Sigmoid colon (tissue), 7 donors: ENCODE results near the gene TRAT1. TPM values are rescaled to one million over a fixed set of nuclear protein-coding genes. Genes with fewer than 3 reads are reported as not detected.

Source experiments
- DNase-seq: peaks from one replicate; pipeline ENCODE4 v3.0.0-alpha.2; 2019
- H3K27ac ChIP-seq, 4 donors: fragments of 200-600 bp; sonication (generic); one replicate each; pipeline ENCODE4 v1.5.1; 2016 to 2019; ENCODE audit warnings: mild to moderate bottlenecking in 1 of 4
- H3K27me3 ChIP-seq, 3 donors: fragments of 200-600 bp; sonication (generic); one replicate each; pipeline ENCODE4 v1.5.1; 2019; ENCODE audit warnings: mild to moderate bottlenecking in 1 of 3
- H3K36me3 ChIP-seq, 4 donors: fragments of 200-600 bp; sonication (generic); one replicate each; pipeline ENCODE4 v1.5.1; 2016 to 2019
- H3K4me1 ChIP-seq, 4 donors: fragments of 200-600 bp; sonication (generic); one replicate each; pipeline ENCODE4 v1.5.1; 2017 to 2019
- H3K4me3 ChIP-seq, 4 donors: fragments of 200-600 bp; sonication (generic); one replicate each; pipeline ENCODE4 v1.5.1; 2017 to 2019; ENCODE audit warnings: mild to moderate bottlenecking in 2 of 4, moderate library complexity in 1 of 4
- H3K9me3 ChIP-seq, 4 donors: fragments of 200-600 bp in 3 of 4; sonication (generic) in 3 of 4; one replicate each; pipeline versions ENCODE4 v1.5.1 to v1.6.1; 2013 to 2019
- EP300 ChIP-seq, 4 donors: sonication (generic); formaldehyde crosslinking; IDR thresholded peaks; one replicate each; pipeline ENCODE4 v1.6.1; 2017; ENCODE audit warnings: antibody characterized with exemption in 4 of 4
- POLR2A ChIP-seq, 2 donors: fragments of 450-650 bp; IDR thresholded peaks; one replicate each; pipeline ENCODE4 v1.6.1; 2016; ENCODE audit warnings: antibody characterized with exemption in 2 of 2, mild to moderate bottlenecking in 2 of 2, moderate library complexity in 2 of 2
- POLR2AphosphoS5 ChIP-seq, 4 donors: sonication (generic); formaldehyde crosslinking; IDR thresholded peaks; one replicate each; pipeline ENCODE4 v1.6.1; 2017; ENCODE audit warnings: antibody characterized with exemption in 4 of 4
- WGBS, 2 donors: extraction: QIAGEN DNeasy Blood & Tissue Kit; methylation state at CpG; one replicate each; pipeline ENCODE4 v1.1.7; 2013; 5-methylcytosine and 5-hydroxymethylcytosine counted together
- intact Hi-C: fragments of 100-400 bp; cut with DNase I; formaldehyde crosslinking; loops from one replicate; pipeline ENCODE4 v1.15.1; 2023
- polyA plus RNA-seq, 3 donors: library from polyadenylated mRNA; stranded (reverse); fragments of 200-250 nt; gene quantifications; one replicate each; pipeline ENCODE4 v1.2.3, GENCODE V29; 2013
- total RNA-seq, 4 donors: library from RNA; depleted of rRNA; stranded (reverse); fragments of >200 nt; gene quantifications; one replicate each; pipeline ENCODE4 v1.1.0, GENCODE V29; 2016
- TF ChIP-seq, protein P1 (sequence below), 4 experiments: fragments of 450-650 bp in 3 of 4; fragments of 200-600 bp in 1 of 4; IDR thresholded peaks; one replicate each; pipeline ENCODE4 v1.5.1; 2016 to 2019; ENCODE audit warnings: antibody characterized with exemption in 4 of 4, mild to moderate bottlenecking in 3 of 4, moderate library complexity in 2 of 4
- donor health status: healthy with polysubstance abuse.
- donor health status: Bipolar disorder and iron deficiency.
- donor health status: healthy.

TRAT1 gene
- total and polyA plus RNA-seq, 7 donors: 0.27 to 4.4 (median 0.33) TPM; not detected in 4

DNA sequence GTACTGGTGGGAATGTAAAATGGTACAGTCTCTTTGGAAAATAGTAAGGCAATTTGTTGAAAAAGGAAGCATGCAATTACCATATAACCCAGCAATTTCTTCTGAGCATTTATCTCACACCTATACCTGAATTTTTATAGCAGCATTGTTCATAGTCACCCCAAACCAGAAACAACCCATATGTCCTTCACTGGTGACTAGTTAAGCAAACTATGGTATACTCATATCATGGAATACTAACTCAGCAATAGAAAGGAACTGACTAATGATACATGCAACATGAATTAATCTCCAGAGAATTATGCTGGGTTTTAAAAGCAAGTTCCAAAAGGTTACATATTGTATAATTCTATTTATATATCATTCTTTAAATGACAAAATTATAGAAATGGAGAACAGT, 60.2 kb downstream of the TRAT1 start:
- H3K36me3 ChIP-seq: no peaks in the 10 kb centered on the region
- no peaks in the 10 kb centered on the region for H3K4me1 ChIP-seq
- TF ChIP-seq POLR2A (IDR thresholded peaks at IDR 0.05) (no peak), EP300 (IDR thresholded peaks at IDR 0.05) (no peak), POLR2AphosphoS5 (IDR thresholded peaks at IDR 0.05) (no peak)
- TF ChIP-seq, protein P1, sequence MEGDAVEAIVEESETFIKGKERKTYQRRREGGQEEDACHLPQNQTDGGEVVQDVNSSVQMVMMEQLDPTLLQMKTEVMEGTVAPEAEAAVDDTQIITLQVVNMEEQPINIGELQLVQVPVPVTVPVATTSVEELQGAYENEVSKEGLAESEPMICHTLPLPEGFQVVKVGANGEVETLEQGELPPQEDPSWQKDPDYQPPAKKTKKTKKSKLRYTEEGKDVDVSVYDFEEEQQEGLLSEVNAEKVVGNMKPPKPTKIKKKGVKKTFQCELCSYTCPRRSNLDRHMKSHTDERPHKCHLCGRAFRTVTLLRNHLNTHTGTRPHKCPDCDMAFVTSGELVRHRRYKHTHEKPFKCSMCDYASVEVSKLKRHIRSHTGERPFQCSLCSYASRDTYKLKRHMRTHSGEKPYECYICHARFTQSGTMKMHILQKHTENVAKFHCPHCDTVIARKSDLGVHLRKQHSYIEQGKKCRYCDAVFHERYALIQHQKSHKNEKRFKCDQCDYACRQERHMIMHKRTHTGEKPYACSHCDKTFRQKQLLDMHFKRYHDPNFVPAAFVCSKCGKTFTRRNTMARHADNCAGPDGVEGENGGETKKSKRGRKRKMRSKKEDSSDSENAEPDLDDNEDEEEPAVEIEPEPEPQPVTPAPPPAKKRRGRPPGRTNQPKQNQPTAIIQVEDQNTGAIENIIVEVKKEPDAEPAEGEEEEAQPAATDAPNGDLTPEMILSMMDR (IDR thresholded peaks at IDR 0.05): no peak
- intact Hi-C loops: no loop called here
- no peaks in the 10 kb centered on the region for H3K27me3 ChIP-seq
- DNase-seq: no peak
- H3K4me3 ChIP-seq: no peak overlapping the region
- no peaks in the 10 kb centered on the region for H3K9me3 ChIP-seq
- H3K27ac ChIP-seq: no peak overlapping the region

DNA sequence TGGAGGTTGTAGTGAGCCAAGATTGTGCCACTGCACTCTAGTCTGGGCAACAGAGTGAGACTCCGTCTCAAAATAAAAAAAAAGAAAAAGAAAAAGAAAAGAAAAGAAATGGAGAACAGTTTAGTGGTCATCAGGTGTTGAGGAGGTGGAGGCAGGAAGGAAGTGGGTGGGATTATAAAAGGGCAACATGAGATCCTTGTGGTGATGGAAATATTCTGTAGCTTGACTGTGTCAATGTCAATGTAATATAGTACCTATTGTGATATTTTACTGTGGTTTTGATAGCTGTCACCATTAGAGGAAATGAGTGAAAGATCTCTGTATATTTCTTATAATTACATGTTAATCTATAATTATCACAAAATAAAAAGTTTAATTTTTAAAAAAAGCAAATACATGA, 60.8 kb downstream of the TRAT1 start:
- no peak overlapping the region for H3K27ac ChIP-seq
- intact Hi-C loops: no loop called here
- no peaks in the 10 kb centered on the region for H3K4me1 ChIP-seq
- DNase-seq: no peak
- no peaks in the 10 kb centered on the region for H3K27me3 ChIP-seq
- TF ChIP-seq POLR2AphosphoS5 (IDR thresholded peaks at IDR 0.05) (no peak), EP300 (IDR thresholded peaks at IDR 0.05) (no peak)
- TF ChIP-seq, protein P1 (IDR thresholded peaks at IDR 0.05): no peak
- no peak overlapping the region for H3K4me3 ChIP-seq
- no peaks in the 10 kb centered on the region for H3K9me3 ChIP-seq
- 52 to 85% methylated on average over 1 of the region's 1 CpG for WGBS, 2 donors
- H3K36me3 ChIP-seq: no peaks in the 10 kb centered on the region

DNA sequence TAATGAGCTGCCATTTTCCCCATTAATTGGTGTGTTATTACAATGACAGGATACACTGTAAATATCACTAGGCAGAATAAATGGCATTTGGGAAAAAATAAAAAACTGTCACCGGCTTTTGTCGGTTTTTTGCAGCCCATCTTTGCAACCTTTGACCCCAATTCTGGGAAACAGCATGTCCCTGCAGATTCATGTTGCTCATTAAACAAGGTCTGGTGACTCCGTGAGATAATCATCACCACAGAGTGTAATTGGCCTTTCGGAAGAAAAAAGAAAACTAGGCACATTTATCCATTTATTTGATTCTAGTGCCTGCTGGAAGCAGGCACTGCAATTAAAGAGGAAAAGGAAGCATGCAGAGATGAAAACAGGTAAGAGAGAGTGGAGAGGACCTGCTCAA, 64.5 kb downstream of the TRAT1 start:
- Histone ChIP-seq H3K4me3 (no peak overlapping the region), H3K4me1 (no peaks in the 10 kb centered on the region), H3K27me3 (no peaks in the 10 kb centered on the region), H3K9me3 (no peaks in the 10 kb centered on the region), H3K36me3 (no peaks in the 10 kb centered on the region), H3K27ac (no peak overlapping the region)
- intact Hi-C loops: no loop called here
- no peak for TF ChIP-seq POLR2AphosphoS5 (IDR thresholded peaks at IDR 0.05)
- TF ChIP-seq, protein P1 (IDR thresholded peaks at IDR 0.05): no peak
- no peak for TF ChIP-seq EP300 (IDR thresholded peaks at IDR 0.05)
- TF ChIP-seq POLR2A (IDR thresholded peaks at IDR 0.05): no peak
- DNase-seq: no peak
- WGBS, 2 donors: 25 to 66% methylated on average over 4 of the region's 4 CpGs

DNA sequence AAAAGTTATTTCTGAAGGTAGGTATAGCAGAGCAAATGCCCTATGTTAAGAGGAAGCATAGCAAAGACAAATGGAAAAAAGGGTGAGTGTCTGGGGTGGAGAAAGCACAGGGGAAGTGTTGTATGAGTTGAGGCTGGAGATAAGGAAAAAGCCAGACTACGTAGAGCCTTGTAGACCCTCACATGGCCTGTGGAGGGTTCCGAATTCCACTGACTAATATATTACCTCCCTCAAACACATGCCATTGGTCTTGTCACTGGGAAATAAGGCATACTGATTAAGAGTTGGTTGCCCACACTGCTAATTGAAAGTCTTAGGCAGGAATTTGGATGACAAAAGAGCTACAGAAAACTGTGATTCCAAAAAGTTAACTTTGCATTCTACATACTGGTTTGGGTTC, 65.2 kb downstream of the TRAT1 start:
- H3K27ac ChIP-seq: no peak overlapping the region
- no peaks in the 10 kb centered on the region for H3K9me3 ChIP-seq
- DNase-seq: no peak
- WGBS, 2 donors: 83 to 90% methylated on average over 2 of the region's 2 CpGs
- H3K36me3 ChIP-seq: no peaks in the 10 kb centered on the region
- H3K4me1 ChIP-seq: no peaks in the 10 kb centered on the region
- H3K27me3 ChIP-seq: no peaks in the 10 kb centered on the region
- intact Hi-C loops: no loop called here
- TF ChIP-seq EP300 (IDR thresholded peaks at IDR 0.05) (no peak), POLR2AphosphoS5 (IDR thresholded peaks at IDR 0.05) (no peak), POLR2A (IDR thresholded peaks at IDR 0.05) (no peak)
- TF ChIP-seq, protein P1 (IDR thresholded peaks at IDR 0.05): no peak
- H3K4me3 ChIP-seq: no peak overlapping the region

DNA sequence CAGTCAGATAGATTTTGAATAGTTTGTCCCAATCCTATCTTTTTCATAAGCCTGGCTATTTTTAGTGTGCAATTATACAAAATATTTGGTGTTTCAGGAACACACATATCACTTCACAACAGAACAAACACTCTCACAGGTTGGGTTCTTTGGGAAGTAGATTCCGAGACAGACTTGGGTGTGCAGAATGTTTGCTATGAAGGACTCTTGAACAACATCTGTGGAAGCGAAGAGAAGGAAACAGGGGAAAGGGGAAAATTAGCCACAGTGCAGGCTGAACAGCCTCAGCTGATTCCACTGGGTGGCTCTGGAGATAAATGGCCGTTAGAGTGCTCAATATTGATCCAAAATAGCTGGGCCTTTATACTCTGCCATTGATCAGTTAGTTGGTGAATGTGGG, 69.2 kb downstream of the TRAT1 start:
- intact Hi-C loops: no loop called here
- 84 to 85% methylated on average over 3 of the region's 3 CpGs for WGBS, 2 donors

More for the DNA sequence above, 69.2 kb downstream of the TRAT1 start:
- TF ChIP-seq POLR2A (IDR thresholded peaks at IDR 0.05) (no peak), EP300 (IDR thresholded peaks at IDR 0.05) (no peak), POLR2AphosphoS5 (IDR thresholded peaks at IDR 0.05) (no peak)
- TF ChIP-seq, protein P1 (IDR thresholded peaks at IDR 0.05): no peak
- Histone ChIP-seq H3K4me1 (no peaks in the 10 kb centered on the region), H3K4me3 (no peak overlapping the region), H3K9me3 (no peaks in the 10 kb centered on the region), H3K27ac (no peak overlapping the region), H3K27me3 (no peaks in the 10 kb centered on the region), H3K36me3 (no peaks in the 10 kb centered on the region)
- DNase-seq: no peak
